Renal pelvis (tissue), 4 donors: Measurements from ENCODE around the gene NPAS3. TPM values are rescaled to one million over a fixed set of nuclear protein-coding genes. Genes with fewer than 3 reads are reported as not detected.

ENCODE experiments used
- DNase-seq: peaks from one replicate; pipeline ENCODE4 v3.0.0-alpha.2; 2013
- polyA plus RNA-seq, 3 donors: library from polyadenylated mRNA; unstranded; fragments of 120-200 nt; gene quantifications; one replicate each; pipeline ENCODE4 v1.2.1, GENCODE V29; 2013; ENCODE audit not compliant: insufficient read length in 3 of 3

The NPAS3 gene
- polyA plus RNA-seq, 3 donors = 8.7 to 9.6 (median 9.0) TPM

- DNase-seq = no peak
Measured at GRCh38 chr14:33511851-33512640, 573.4 kb downstream of the NPAS3 start.

GRCh38 chr14:33515441-33515840 is 576.8 kb downstream of the NPAS3 start:
- no peak for DNase-seq

GRCh38 chr14:33515899-33516298 is 577.2 kb downstream of the NPAS3 start:
- no peak for DNase-seq

- no peak for DNase-seq
Measured at GRCh38 chr14:33516898-33517436, 578.3 kb downstream of the NPAS3 start.

- no peak for DNase-seq
Measured at GRCh38 chr14:33521192-33521591, 582.5 kb downstream of the NPAS3 start.

GRCh38 chr14:33524244-33524643 is 585.6 kb downstream of the NPAS3 start:
- DNase-seq = no peak

- DNase-seq = no peak
Measured at GRCh38 chr14:33525626-33526025, 586.9 kb downstream of the NPAS3 start.

- no peak for DNase-seq
Measured at GRCh38 chr14:33527023-33527634, 588.5 kb downstream of the NPAS3 start.

- DNase-seq = no peak
Measured at GRCh38 chr14:33528655-33529054, 590.0 kb downstream of the NPAS3 start.

GRCh38 chr14:33529787-33530757 is 591.4 kb downstream of the NPAS3 start:
- DNase-seq = no peak

GRCh38 chr14:33532553-33532952 is 593.9 kb downstream of the NPAS3 start:
- no peak for DNase-seq

- no peak for DNase-seq
Measured at GRCh38 chr14:33534104-33534503, 595.4 kb downstream of the NPAS3 start.

GRCh38 chr14:33534632-33535031 is 596.0 kb downstream of the NPAS3 start:
- DNase-seq = no peak

GRCh38 chr14:33539918-33540357 is 601.3 kb downstream of the NPAS3 start:
- DNase-seq = no peak

GRCh38 chr14:33541171-33541570 is 602.5 kb downstream of the NPAS3 start:
- no peak for DNase-seq

- DNase-seq = no peak
Measured at GRCh38 chr14:33542338-33543287, 603.9 kb downstream of the NPAS3 start.

GRCh38 chr14:33545696-33546095 is 607.0 kb downstream of the NPAS3 start:
- DNase-seq = no peak

- no peak for DNase-seq
Measured at GRCh38 chr14:33548606-33549005, 609.9 kb downstream of the NPAS3 start.

GRCh38 chr14:33551963-33552362 is 613.3 kb downstream of the NPAS3 start:
- no peak for DNase-seq

- no peak for DNase-seq
Measured at GRCh38 chr14:33553706-33554278, 615.1 kb downstream of the NPAS3 start.
